Calu3 (cell line): ENCODE measurements around the gene PSTK. TPM values are rescaled to one million over a fixed set of nuclear protein-coding genes. Genes with fewer than 3 reads are reported as not detected.

Experiments
- Bru-seq: library from RNA; stranded (reverse); fragments of 400-500 nt; gene quantifications from one replicate; lab custom pipeline; 2021; lab: Mats Ljungman, UMichigan
- BruChase-seq, 2 experiments: library from RNA; stranded (reverse); fragments of 400-500 nt; gene quantifications; one replicate each; lab custom pipeline; 2021; lab: Mats Ljungman, UMichigan
- BruUV-seq: library from RNA; stranded (reverse); fragments of 400-500 nt; replicated peaks from 2 replicates; lab custom pipeline; 2021; lab: Mats Ljungman, UMichigan
- CTCF ChIA-PET: fragments of 300-600 bp; sonication (Branson Sonifier 250); formaldehyde crosslinking; loops from one replicate; lab custom pipeline; 2022; ENCODE audit warnings: antibody characterized with exemption; lab: Charles Lee
- DNase-seq: peaks from one replicate; pipeline ENCODE4 v3.0.0; 2022
- H3K27ac Mint-ChIP-seq: one replicate; pipeline ENCODE4 v1.8.0; 2022; ENCODE audit warnings: mixed read lengths; ENCODE audit not compliant: unreplicated experiment
- H3K27me3 Mint-ChIP-seq: one replicate; pipeline ENCODE4 v1.8.0; 2022; ENCODE audit warnings: mixed read lengths; ENCODE audit not compliant: unreplicated experiment
- H3K36me3 Mint-ChIP-seq: one replicate; pipeline ENCODE4 v1.8.0; 2022; ENCODE audit warnings: mild to moderate bottlenecking, moderate library complexity, mixed read lengths; ENCODE audit not compliant: insufficient read depth, unreplicated experiment
- H3K4me1 Mint-ChIP-seq: one replicate; pipeline ENCODE4 v1.8.0; 2022; ENCODE audit warnings: mild to moderate bottlenecking, low read depth, mixed read lengths; ENCODE audit not compliant: unreplicated experiment
- H3K4me3 Mint-ChIP-seq: one replicate; pipeline ENCODE4 v1.8.0; 2022; ENCODE audit warnings: mild to moderate bottlenecking, low read depth, moderate library complexity, mixed read lengths; ENCODE audit not compliant: unreplicated experiment
- H3K9me3 Mint-ChIP-seq: one replicate; pipeline ENCODE4 v1.8.0; 2022; ENCODE audit warnings: low read depth, mixed read lengths; ENCODE audit not compliant: unreplicated experiment
- CTCF ChIP-seq: fragments of 200-600 bp; IDR thresholded peaks from one replicate; pipeline ENCODE4 v1.8.0; 2022; ENCODE audit warnings: antibody characterized with exemption; ENCODE audit not compliant: unreplicated experiment
- intact Hi-C: fragments of 100-400 bp; cut with micrococcal nuclease; formaldehyde crosslinking; loops from one replicate; pipeline ENCODE4 v1.10.0; 2022; ENCODE audit not compliant: unreplicated experiment
- long read RNA-seq: library from polyadenylated mRNA; stranded (forward); transcript quantifications from one replicate; pipeline ENCODE4 v2.0.0, GENCODE V29; 2022
- total RNA-seq: library from RNA; stranded (reverse); gene quantifications from 2 replicates; pipeline ENCODE4 v1.2.3, GENCODE V29; 2022

Gene PSTK
- 1.2 and 3.3 TPM in 2 replicates for total RNA-seq
- Bru-seq, nascent RNA: percentile 56 among the genes with signal in this experiment
- BruChase-seq, experiment 1, labeled RNA remaining after a 6-hour chase: percentile 42 among the genes with signal in this experiment
- percentile 46 among the genes with signal in this experiment for BruChase-seq, experiment 2, labeled RNA remaining after a 2-hour chase
- long read RNA-seq, partial matches to known transcripts: 0 of 7 reads
- long read RNA-seq, other reads (novel, unspliced or antisense): 4 of 7 reads

GRCh38 chr10:122980209-122981065 lies at the start of gene PSTK:
Gene PSTK, plus strand, starts transcription at chr10:122980401. Its CDS starts 79 bp downstream, at chr10:122980480.
- H3K9me3 Mint-ChIP-seq: no peaks in the 10 kb centered on the region
- H3K4me3 Mint-ChIP-seq: peak within 1 kb of the TSS; percentile 82
- intact Hi-C loops: no loop called here
- BruUV-seq: TSS peak; percentile 94
- H3K36me3 Mint-ChIP-seq: peaks cover 25% of the 10 kb centered on the region
- TF ChIP-seq CTCF: peak; percentile 72
- CTCF ChIA-PET: interaction anchor here (0.5 kb wide), 1 partner anchor 936 kb away, joined by 3 read pairs; no protein-coding TSS in a partner anchor
- DNase-seq: peak; percentile 79
- no peaks in the 10 kb centered on the region for H3K4me1 Mint-ChIP-seq
- H3K27ac Mint-ChIP-seq: peak within 1 kb of the TSS; percentile 87
- no peaks in the 10 kb centered on the region for H3K27me3 Mint-ChIP-seq

- H3K36me3 Mint-ChIP-seq: no peaks in the 10 kb centered on the region
- BruUV-seq: no TSS peak
- no peak for TF ChIP-seq CTCF
- intact Hi-C loops: no loop called here
- H3K4me3 Mint-ChIP-seq: no peak overlapping the region
- H3K27me3 Mint-ChIP-seq: no peaks in the 10 kb centered on the region
- H3K4me1 Mint-ChIP-seq: no peaks in the 10 kb centered on the region
- no peaks in the 10 kb centered on the region for H3K9me3 Mint-ChIP-seq
- DNase-seq: no peak
- no peak overlapping the region for H3K27ac Mint-ChIP-seq
- CTCF ChIA-PET: no interaction called here
Observed at GRCh38 chr10:122931088-122931906, 48.9 kb upstream of the PSTK start.

GRCh38 chr10:122939133-122939855 lies 40.9 kb upstream of the PSTK start:
- no peak for DNase-seq
- no peaks in the 10 kb centered on the region for H3K9me3 Mint-ChIP-seq
- no peaks in the 10 kb centered on the region for H3K4me1 Mint-ChIP-seq
- BruUV-seq: no TSS peak
- CTCF ChIA-PET: no interaction called here
- no peaks in the 10 kb centered on the region for H3K36me3 Mint-ChIP-seq
- TF ChIP-seq CTCF: no peak
- H3K27ac Mint-ChIP-seq: peak overlapping the region; percentile 4
- H3K27me3 Mint-ChIP-seq: no peaks in the 10 kb centered on the region
- H3K4me3 Mint-ChIP-seq: no peak overlapping the region
- intact Hi-C loops: no loop called here
